Lung microvascular endothelial cell (primary cell): Measurements from ENCODE around the gene GNG7. TPM values are rescaled to one million over a fixed set of nuclear protein-coding genes. Genes with fewer than 3 reads are reported as not detected.
"Not testable (repeated sequence)": the region's sequence is repeated elsewhere in the genome, so short reads cannot be mapped to it uniquely, and the experiment has no call there.

Experiments
- DNase-seq, 2 donors: peaks; one replicate each; pipeline versions ENCODE4 v3.0.0 to v3.0.0-alpha.2; 2010; ENCODE audit warnings: low read depth in 2 of 2
- total RNA-seq: library from RNA; depleted of rRNA; stranded (reverse); fragments of >200 nt; gene quantifications from 2 replicates; pipeline ENCODE4 v1.2.1, GENCODE V29; 2014

GNG7 gene
- total RNA-seq, 1 donor from 2014 or later, result 1.2 TPM

- peak in 1 of 2 donors; percentile 97 for DNase-seq
These were observed 146.9 kb downstream of the GNG7 start for GRCh38 chr19:2555422-2556220.

GRCh38 chr19:2554856-2555255 is 147.6 kb downstream of the GNG7 start:
- peak; percentile 37 to 92 for DNase-seq

GRCh38 chr19:2553510-2553909 is 149.0 kb downstream of the GNG7 start:
- DNase-seq, result no peak

- peak; percentile 43 to 54 for DNase-seq
These were observed 149.6 kb downstream of the GNG7 start for GRCh38 chr19:2552859-2553258.

GRCh38 chr19:2551864-2552185 is 150.7 kb downstream of the GNG7 start:
- DNase-seq, result no peak

- no peak for DNase-seq
These were observed 151.2 kb downstream of the GNG7 start for GRCh38 chr19:2551172-2551863.

- DNase-seq, result peak in 1 of 2 donors; percentile 45
These were observed 151.9 kb downstream of the GNG7 start for GRCh38 chr19:2550431-2551171.

- DNase-seq, result peak; percentile 62 to 78
These were observed 152.7 kb downstream of the GNG7 start for GRCh38 chr19:2549701-2550191.

- DNase-seq, result no peak
These were observed 153.5 kb downstream of the GNG7 start for GRCh38 chr19:2548966-2549365.

- DNase-seq, result no peak
These were observed 154.8 kb downstream of the GNG7 start for GRCh38 chr19:2547721-2548120.

GRCh38 chr19:2547033-2547680 is 155.3 kb downstream of the GNG7 start:
- no peak for DNase-seq

GRCh38 chr19:2546128-2547032 is 156.1 kb downstream of the GNG7 start:
- peak; percentile 76 to 97 for DNase-seq

- not testable (repeated sequence) for DNase-seq
These were observed 156.9 kb downstream of the GNG7 start for GRCh38 chr19:2545416-2546127.

- DNase-seq, result no peak
These were observed 157.7 kb downstream of the GNG7 start for GRCh38 chr19:2544576-2545415.

- peak; percentile 97 to 99 for DNase-seq
These were observed 158.7 kb downstream of the GNG7 start for GRCh38 chr19:2543463-2544442.

GRCh38 chr19:2543072-2543462 is 159.4 kb downstream of the GNG7 start:
- not testable (repeated sequence) for DNase-seq

GRCh38 chr19:2542341-2543069 is 160.0 kb downstream of the GNG7 start:
- DNase-seq, result peak; percentile 46 to 75
